HCT116 (cell line): Measurements from ENCODE around the gene ZNF236. TPM values are rescaled to one million over a fixed set of nuclear protein-coding genes. Genes with fewer than 3 reads are reported as not detected.

Source experiments
- ATAC-seq: fragments of 200-7000 bp; cut with Tn5 transposase; 2 replicates; pipeline ENCODE4 v1.9.1; 2020; ENCODE audit warnings: mild to moderate bottlenecking, moderate library complexity
- BruUV-seq: library from RNA; stranded (reverse); fragments of 400-500 nt; replicated peaks from 2 replicates; lab custom pipeline; 2021; lab: Mats Ljungman, UMichigan
- CTCF ChIA-PET: fragments of 300-600 bp; sonication (Branson Sonifier 250); formaldehyde crosslinking; loops from one replicate; lab custom pipeline; 2021; ENCODE audit warnings: antibody characterized with exemption; lab: Charles Lee
- POLR2A ChIA-PET: fragments of 300-600, 350-600 bp; sonication (Branson Sonifier 250); formaldehyde crosslinking; loops from one replicate; lab custom pipeline; 2021; ENCODE audit warnings: antibody characterized with exemption; lab: Charles Lee
- RAD21 ChIA-PET, 2 experiments: fragments of 300-600 bp; sonication (Branson Sonifier 250); formaldehyde crosslinking; loops; one replicate each; lab custom pipeline; 2023; ENCODE audit warnings: low total read pairs in 2 of 2; ENCODE audit not compliant: uncharacterized antibody in 2 of 2, unreplicated experiment in 2 of 2, low non-redundant PET in 1 of 2; lab: Charles Lee
- DNase-seq: peaks from one replicate; pipeline ENCODE4 v3.0.0-alpha.2; 2010; ENCODE audit warnings: low read depth, low spot score
- H2AFZ ChIP-seq: fragments of 200-600 bp; shearing (Covaris generic), sonication (generic); 2 replicates; pipeline ENCODE4 v1.6.1; 2017; ENCODE audit warnings: low read depth, mixed run types, mixed read lengths, antibody characterized with exemption, low read length; ENCODE audit not compliant: poor library complexity, severe bottlenecking
- H3K27ac ChIP-seq: 2 replicates; pipeline ENCODE4 v1.5.1; 2012; ENCODE audit warnings: low read depth, low read length
- H3K27me3 ChIP-seq: fragments of 200-600 bp; sonication (generic); 2 replicates; pipeline ENCODE4 v1.6.1; 2016; ENCODE audit warnings: mixed run types, low read length, mixed read lengths; ENCODE audit not compliant: insufficient read depth
- H3K36me3 ChIP-seq, 2 experiments: fragments of 200-500 bp in 1 of 2; fragments of 200-600 bp in 1 of 2; sonication (Bioruptor generic) in 1 of 2; sonication (generic) in 1 of 2; 2 replicates each; pipeline versions ENCODE4 v1.5.1 to v1.6.1; 2014 to 2016; ENCODE audit warnings: low read length in 2 of 2, inconsistent platforms in 1 of 2, mixed read lengths in 1 of 2, mixed run types in 1 of 2; ENCODE audit not compliant: insufficient read depth in 2 of 2, control insufficient read depth in 1 of 2
- H3K4me1 ChIP-seq, 2 experiments: fragments of 200-600 bp in 1 of 2; sonication (generic) in 1 of 2; 2 replicates each; pipeline versions ENCODE4 v1.5.1 to v1.6.1; 2012 to 2017; ENCODE audit warnings: low read length in 2 of 2, inconsistent platforms in 1 of 2, mild to moderate bottlenecking in 1 of 2, mixed read lengths in 1 of 2, mixed run types in 1 of 2, moderate library complexity in 1 of 2; ENCODE audit not compliant: insufficient read depth in 2 of 2, control insufficient read depth in 1 of 2
- H3K4me2 ChIP-seq: fragments of 200-600 bp; sonication (generic); 2 replicates; pipeline ENCODE4 v1.6.1; 2017; ENCODE audit warnings: mixed run types, low read length, mixed read lengths
- H3K4me3 ChIP-seq, 2 experiments: fragments of 200-600 bp in 1 of 2; sonication (generic) in 1 of 2; replicated peaks in 1 of 2; 2 replicates each; pipeline ENCODE4 v1.5.1; 2011 to 2016; ENCODE audit warnings: low read length in 2 of 2, control low read depth in 1 of 2, low read depth in 1 of 2, mild to moderate bottlenecking in 1 of 2, mixed read lengths in 1 of 2, mixed run types in 1 of 2
- H3K79me2 ChIP-seq: fragments of 200-600 bp; sonication (generic); 2 replicates; pipeline ENCODE4 v1.6.1; 2017; ENCODE audit warnings: mild to moderate bottlenecking, mixed run types, low read length, moderate library complexity, mixed read lengths; ENCODE audit not compliant: insufficient read depth
- H3K9ac ChIP-seq: fragments of 200-600 bp; sonication (generic); 2 replicates; pipeline ENCODE4 v1.6.1; 2016; ENCODE audit warnings: low read length, mixed read lengths
- H3K9me2 ChIP-seq: fragments of 200-600 bp; sonication (generic), shearing (Covaris generic); 2 replicates; pipeline ENCODE4 v1.6.1; 2017; ENCODE audit warnings: mixed run types, mild to moderate bottlenecking, moderate library complexity; ENCODE audit not compliant: insufficient read depth
- H3K9me3 ChIP-seq, 2 experiments: fragments of 200-500 bp in 1 of 2; fragments of 200-600 bp in 1 of 2; sonication (Bioruptor generic) in 1 of 2; sonication (generic) in 1 of 2; 2 replicates each; pipeline ENCODE4 v1.6.1; 2014 to 2017; ENCODE audit warnings: low read length in 2 of 2, mixed read lengths in 2 of 2, inconsistent platforms in 1 of 2, low read depth in 1 of 2, mild to moderate bottlenecking in 1 of 2, mixed run types in 1 of 2, moderate library complexity in 1 of 2; ENCODE audit not compliant: control insufficient read depth in 1 of 2, insufficient read depth in 1 of 2
- H4K20me1 ChIP-seq: fragments of 200-600 bp; sonication (generic), shearing (Covaris generic); 2 replicates; pipeline ENCODE4 v1.6.1; 2017; ENCODE audit warnings: mixed run types, mild to moderate bottlenecking, moderate library complexity; ENCODE audit not compliant: insufficient read depth
- JUND ChIP-seq: IDR thresholded peaks from 2 replicates; pipeline ENCODE4 v1.6.1; 2012
- RAD21 ChIP-seq: IDR thresholded peaks from 2 replicates; pipeline ENCODE4 v1.6.1; 2012; ENCODE audit warnings: low read depth, mild to moderate bottlenecking
- YY1 ChIP-seq: IDR thresholded peaks from 2 replicates; pipeline ENCODE4 v1.6.1; 2011; ENCODE audit warnings: low read length, low read depth, moderate library complexity, mild to moderate bottlenecking; ENCODE audit not compliant: insufficient replicate concordance; ENCODE audit errors: extremely low read depth
- ZNF274 ChIP-seq: fragments of 200-500 bp; sonication (Bioruptor generic); IDR thresholded peaks from 2 replicates; pipeline ENCODE4 v1.6.1; 2014; ENCODE audit warnings: mild to moderate bottlenecking, low read depth, low read length, inconsistent platforms
- intact Hi-C: fragments of 100-400 bp; cut with micrococcal nuclease; formaldehyde crosslinking; loops from 2 replicates; pipeline ENCODE4 v1.10.0; 2022
- total RNA-seq: library from RNA; stranded (reverse); gene quantifications from one replicate; pipeline ENCODE4 v1.2.1, GENCODE V29; 2021; ENCODE audit not compliant: unreplicated experiment
- TF ChIP-seq, protein P1 (sequence below), 3 experiments: fragments of 200-600 bp in 1 of 3; sonication (generic) in 1 of 3; IDR thresholded peaks in 2 of 3; conservative IDR thresholded peaks in 1 of 3; 2 replicates each; pipeline ENCODE4 v1.5.1; 2012 to 2017; ENCODE audit warnings: low read depth in 2 of 3, low read length in 2 of 3, antibody characterized with exemption in 1 of 3, borderline replicate concordance in 1 of 3, control low read depth in 1 of 3, mild to moderate bottlenecking in 1 of 3, mixed read lengths in 1 of 3, mixed run types in 1 of 3, moderate library complexity in 1 of 3; ENCODE audit not compliant: insufficient read depth in 1 of 3
- TF ChIP-seq, protein P2 (sequence below): IDR thresholded peaks from 2 replicates; pipeline ENCODE4 v1.6.1; 2012

The ZNF236 gene
- total RNA-seq, 1 experiment from 2014 or later, result 15.0 TPM

DNA sequence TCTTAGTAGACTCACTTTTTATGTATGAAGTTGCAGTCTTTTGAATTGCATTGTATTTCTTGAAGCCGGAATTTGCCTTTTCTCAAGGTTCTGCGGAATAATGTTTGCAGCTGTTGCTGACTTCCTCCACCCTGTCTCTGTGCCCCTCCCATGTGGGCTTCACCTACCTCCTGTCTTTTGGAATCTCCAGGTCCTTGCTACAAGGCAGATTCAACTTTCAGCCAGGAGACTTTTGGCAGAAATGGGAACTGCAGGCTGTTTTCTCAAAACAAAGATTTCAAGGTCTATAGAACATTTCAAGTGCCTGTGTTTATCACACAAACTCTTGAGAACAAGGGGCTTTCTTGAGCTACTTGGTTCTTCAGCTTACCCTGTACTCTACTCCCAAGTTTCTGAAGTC is 25.6 kb downstream of the ZNF236 start:
- Histone ChIP-seq H3K27ac (no peak overlapping the region), H3K9me3 (no peaks in the 10 kb centered on the region), H3K79me2 (peaks cover 19% of the 10 kb centered on the region), H4K20me1 (no peaks in the 10 kb centered on the region), H2AFZ (no peak overlapping the region), H3K36me3 (peaks cover 0 to 7% of the 10 kb centered on the region in 2 experiments; a peak in 1 of 4 replicates), H3K27me3 (no peaks in the 10 kb centered on the region), H3K9me2 (no peaks in the 10 kb centered on the region), H3K9ac (no peak overlapping the region), H3K4me1 (no peaks in the 10 kb centered on the region), H3K4me2 (no peak overlapping the region), H3K4me3 (no peak overlapping the region)
- BruUV-seq, result no TSS peak
- DNase-seq, result peak; percentile 12
- intact Hi-C loops, result no loop called here
- POLR2A ChIA-PET, result no interaction called here
- TF ChIP-seq, protein P1, sequence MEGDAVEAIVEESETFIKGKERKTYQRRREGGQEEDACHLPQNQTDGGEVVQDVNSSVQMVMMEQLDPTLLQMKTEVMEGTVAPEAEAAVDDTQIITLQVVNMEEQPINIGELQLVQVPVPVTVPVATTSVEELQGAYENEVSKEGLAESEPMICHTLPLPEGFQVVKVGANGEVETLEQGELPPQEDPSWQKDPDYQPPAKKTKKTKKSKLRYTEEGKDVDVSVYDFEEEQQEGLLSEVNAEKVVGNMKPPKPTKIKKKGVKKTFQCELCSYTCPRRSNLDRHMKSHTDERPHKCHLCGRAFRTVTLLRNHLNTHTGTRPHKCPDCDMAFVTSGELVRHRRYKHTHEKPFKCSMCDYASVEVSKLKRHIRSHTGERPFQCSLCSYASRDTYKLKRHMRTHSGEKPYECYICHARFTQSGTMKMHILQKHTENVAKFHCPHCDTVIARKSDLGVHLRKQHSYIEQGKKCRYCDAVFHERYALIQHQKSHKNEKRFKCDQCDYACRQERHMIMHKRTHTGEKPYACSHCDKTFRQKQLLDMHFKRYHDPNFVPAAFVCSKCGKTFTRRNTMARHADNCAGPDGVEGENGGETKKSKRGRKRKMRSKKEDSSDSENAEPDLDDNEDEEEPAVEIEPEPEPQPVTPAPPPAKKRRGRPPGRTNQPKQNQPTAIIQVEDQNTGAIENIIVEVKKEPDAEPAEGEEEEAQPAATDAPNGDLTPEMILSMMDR (IDR thresholded peaks at IDR 0.05 in 2 of 3, conservative IDR thresholded peaks at IDR 0.05 in 1 of 3; ENCODE audit: borderline replicate concordance in 1 of 3, insufficient read depth in 1 of 3, low read depth in 2 of 3, low read length in 2 of 3), result peak in 2 of 3 experiments; percentile 28 to 41; a peak in 3 of 6 replicates
- no peak for TF ChIP-seq ZNF274
- peak; percentile 84 for ATAC-seq
- CTCF ChIA-PET, result no interaction called here
- RAD21 ChIA-PET, result no interaction called here

DNA sequence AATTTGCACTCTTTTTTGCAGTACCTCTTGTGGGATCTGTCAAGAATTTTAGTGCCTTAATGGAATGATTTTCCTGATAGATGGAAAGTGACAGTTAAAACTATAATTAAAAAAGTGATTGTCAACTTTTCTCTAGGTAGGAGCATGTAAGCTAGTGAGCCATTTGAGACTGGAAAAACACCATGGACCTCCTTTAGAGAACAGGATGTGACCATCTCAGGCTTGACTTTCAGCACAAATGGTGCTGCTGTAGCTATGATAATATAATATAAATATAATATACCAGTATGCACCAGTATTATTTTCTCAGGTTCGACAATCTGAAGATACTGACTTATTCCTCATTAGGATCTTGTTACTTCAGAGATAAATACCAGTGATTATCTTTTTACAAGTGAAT is 27.8 kb downstream of the ZNF236 start:
- H3K27me3 ChIP-seq, result no peaks in the 10 kb centered on the region
- H3K27ac ChIP-seq, result no peak overlapping the region
- H3K9ac ChIP-seq, result no peak overlapping the region
- RAD21 ChIA-PET, result no interaction called here
- peaks cover 0 to 7% of the 10 kb centered on the region in 2 experiments; a peak in 1 of 4 replicates for H3K36me3 ChIP-seq
- H2AFZ ChIP-seq, result no peak overlapping the region
- no peaks in the 10 kb centered on the region for H3K9me2 ChIP-seq
- H3K9me3 ChIP-seq, result no peaks in the 10 kb centered on the region
- no peak for DNase-seq
- CTCF ChIA-PET, result interaction anchor here (0.6 kb wide), 1 partner anchor 1364 kb away, joined by 3 read pairs; no protein-coding TSS in a partner anchor
- POLR2A ChIA-PET, result no interaction called here
- no peak overlapping the region for H3K4me3 ChIP-seq
- no peaks in the 10 kb centered on the region for H3K4me1 ChIP-seq
- TF ChIP-seq, protein P2, sequence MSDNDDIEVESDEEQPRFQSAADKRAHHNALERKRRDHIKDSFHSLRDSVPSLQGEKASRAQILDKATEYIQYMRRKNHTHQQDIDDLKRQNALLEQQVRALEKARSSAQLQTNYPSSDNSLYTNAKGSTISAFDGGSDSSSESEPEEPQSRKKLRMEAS, result no peak
- no peak for TF ChIP-seq JUND
- TF ChIP-seq ZNF274, result no peak
- TF ChIP-seq YY1, result no peak
- TF ChIP-seq RAD21, result no peak
- intact Hi-C loops, result no loop called here
- H4K20me1 ChIP-seq, result no peaks in the 10 kb centered on the region
- ATAC-seq, result no peak
- peaks cover 11% of the 10 kb centered on the region for H3K79me2 ChIP-seq
- no peak overlapping the region for H3K4me2 ChIP-seq
- no TSS peak for BruUV-seq
